Brain pericyte (primary cell): ENCODE data around the gene C17orf100.
"Not testable (repeated sequence)": the region's sequence is repeated elsewhere in the genome, so short reads cannot be mapped to it uniquely, and the experiment has no call there.

Source experiments
- DNase-seq: peaks from one replicate; pipeline ENCODE4 v3.0.0-alpha.2; 2012; ENCODE audit warnings: low read depth, low spot score

Gene C17orf100

GRCh38 chr17:6641247-6641863, 10.2 kb upstream of the C17orf100 start:
- DNase-seq, result no peak

- DNase-seq, result no peak
Measured at GRCh38 chr17:6642592-6642991, 9.0 kb upstream of the C17orf100 start.

- DNase-seq, result no peak
Measured at GRCh38 chr17:6643451-6644125, 8.0 kb upstream of the C17orf100 start.

- DNase-seq, result no peak
Measured at GRCh38 chr17:6648181-6648580, 3.4 kb upstream of the C17orf100 start.

- no peak for DNase-seq
Measured at GRCh38 chr17:6651919-6652452, 424 bp downstream of the C17orf100 start.

- no peak for DNase-seq
Measured at GRCh38 chr17:6654841-6655731, 3.5 kb downstream of the C17orf100 start.

GRCh38 chr17:6655732-6656361, 4.3 kb downstream of the C17orf100 start:
- not testable (repeated sequence) for DNase-seq

- not testable (repeated sequence) for DNase-seq
Measured at GRCh38 chr17:6656797-6657632, 5.5 kb downstream of the C17orf100 start.

- DNase-seq, result no peak
Measured at GRCh38 chr17:6657633-6658287, 6.2 kb downstream of the C17orf100 start.

- DNase-seq, result not testable (repeated sequence)
Measured at GRCh38 chr17:6658411-6658810, 6.8 kb downstream of the C17orf100 start.

GRCh38 chr17:6660101-6660500, 8.5 kb downstream of the C17orf100 start:
- no peak for DNase-seq

GRCh38 chr17:6660805-6661463, 9.4 kb downstream of the C17orf100 start:
- no peak for DNase-seq

- no peak for DNase-seq
Measured at GRCh38 chr17:6661464-6661848, 9.9 kb downstream of the C17orf100 start.

GRCh38 chr17:6663200-6663599, 11.6 kb downstream of the C17orf100 start:
- not testable (repeated sequence) for DNase-seq

- DNase-seq, result peak; percentile 36
Measured at GRCh38 chr17:6666077-6666521, 14.5 kb downstream of the C17orf100 start.

GRCh38 chr17:6666557-6666956, 15.0 kb downstream of the C17orf100 start:
- DNase-seq, result no peak

- no peak for DNase-seq
Measured at GRCh38 chr17:6667516-6667915, 16.0 kb downstream of the C17orf100 start.

- DNase-seq, result no peak
Measured at GRCh38 chr17:6668219-6668618, 16.7 kb downstream of the C17orf100 start.

- no peak for DNase-seq
Measured at GRCh38 chr17:6668727-6669425, 17.3 kb downstream of the C17orf100 start.
